PFSK-1 (cell line): ENCODE measurements around the gene BRIP1.

Experiments used
- FOXP2 ChIP-seq: optimal IDR thresholded peaks from 2 replicates; pipeline ENCODE3; 2011; ENCODE audit warnings: borderline replicate concordance, control low read depth, inconsistent platforms; ENCODE audit not compliant: insufficient read depth; ENCODE audit errors: extremely low read length, extremely low read depth
- POLR2AphosphoS5 ChIP-seq: IDR thresholded peaks from 2 replicates; pipeline ENCODE4 v1.6.1; 2012; ENCODE audit warnings: low read depth, mild to moderate bottlenecking, control low read depth, low read length, moderate library complexity
- TF ChIP-seq, protein P1 (sequence below), 2 experiments: IDR thresholded peaks; 2 replicates each; pipeline versions ENCODE4 v1.6.1 to v1.8.0; 2011 to 2012; ENCODE audit warnings: low read depth in 2 of 2, low read length in 2 of 2, control low read depth in 1 of 2, inconsistent platforms in 1 of 2, mild to moderate bottlenecking in 1 of 2, moderate library complexity in 1 of 2; ENCODE audit not compliant: insufficient read depth in 1 of 2

DNA sequence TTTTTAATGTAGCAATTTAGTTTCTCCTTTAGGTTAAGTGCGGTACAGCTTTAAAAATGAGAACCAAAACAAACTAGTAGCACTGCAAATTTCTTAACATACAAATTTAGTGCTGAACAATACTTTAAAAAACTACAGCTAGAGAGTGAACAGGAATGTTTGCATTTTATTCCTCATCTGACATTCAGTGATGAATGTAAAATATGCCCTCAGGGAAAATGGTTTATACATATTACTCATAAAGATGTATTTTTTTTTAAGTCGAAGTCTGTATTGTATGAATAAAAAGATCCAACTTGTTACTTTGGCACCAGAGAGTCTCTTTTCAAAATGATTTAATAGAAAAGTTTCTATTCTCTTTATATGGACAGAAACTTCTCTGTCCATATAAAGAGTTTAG, 96.8 kb downstream of the BRIP1 start:
- no peak for TF ChIP-seq FOXP2
- no peak for TF ChIP-seq POLR2AphosphoS5
- TF ChIP-seq, protein P1, sequence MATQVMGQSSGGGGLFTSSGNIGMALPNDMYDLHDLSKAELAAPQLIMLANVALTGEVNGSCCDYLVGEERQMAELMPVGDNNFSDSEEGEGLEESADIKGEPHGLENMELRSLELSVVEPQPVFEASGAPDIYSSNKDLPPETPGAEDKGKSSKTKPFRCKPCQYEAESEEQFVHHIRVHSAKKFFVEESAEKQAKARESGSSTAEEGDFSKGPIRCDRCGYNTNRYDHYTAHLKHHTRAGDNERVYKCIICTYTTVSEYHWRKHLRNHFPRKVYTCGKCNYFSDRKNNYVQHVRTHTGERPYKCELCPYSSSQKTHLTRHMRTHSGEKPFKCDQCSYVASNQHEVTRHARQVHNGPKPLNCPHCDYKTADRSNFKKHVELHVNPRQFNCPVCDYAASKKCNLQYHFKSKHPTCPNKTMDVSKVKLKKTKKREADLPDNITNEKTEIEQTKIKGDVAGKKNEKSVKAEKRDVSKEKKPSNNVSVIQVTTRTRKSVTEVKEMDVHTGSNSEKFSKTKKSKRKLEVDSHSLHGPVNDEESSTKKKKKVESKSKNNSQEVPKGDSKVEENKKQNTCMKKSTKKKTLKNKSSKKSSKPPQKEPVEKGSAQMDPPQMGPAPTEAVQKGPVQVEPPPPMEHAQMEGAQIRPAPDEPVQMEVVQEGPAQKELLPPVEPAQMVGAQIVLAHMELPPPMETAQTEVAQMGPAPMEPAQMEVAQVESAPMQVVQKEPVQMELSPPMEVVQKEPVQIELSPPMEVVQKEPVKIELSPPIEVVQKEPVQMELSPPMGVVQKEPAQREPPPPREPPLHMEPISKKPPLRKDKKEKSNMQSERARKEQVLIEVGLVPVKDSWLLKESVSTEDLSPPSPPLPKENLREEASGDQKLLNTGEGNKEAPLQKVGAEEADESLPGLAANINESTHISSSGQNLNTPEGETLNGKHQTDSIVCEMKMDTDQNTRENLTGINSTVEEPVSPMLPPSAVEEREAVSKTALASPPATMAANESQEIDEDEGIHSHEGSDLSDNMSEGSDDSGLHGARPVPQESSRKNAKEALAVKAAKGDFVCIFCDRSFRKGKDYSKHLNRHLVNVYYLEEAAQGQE (IDR thresholded peaks at IDR 0.05; ENCODE audit: insufficient read depth in 1 of 2, low read depth in 2 of 2, low read length in 2 of 2) = no peak
